Prostate gland (tissue), 2 donors: ENCODE results near the gene CYP1A2. TPM values are rescaled to one million over a fixed set of nuclear protein-coding genes. Genes with fewer than 3 reads are reported as not detected.

Experiments used
- DNase-seq: peaks from one replicate; pipeline ENCODE4 v3.0.0-alpha.2; 2019; ENCODE audit warnings: low spot score
- H3K27ac ChIP-seq, 2 donors: fragments of 200-600 bp; sonication (generic); 2 replicates each; pipeline ENCODE4 v1.5.1; 2017 to 2019
- H3K27me3 ChIP-seq: fragments of 200-600 bp; sonication (generic); replicated peaks from 2 replicates; pipeline ENCODE4 v1.5.1; 2019; ENCODE audit not compliant: insufficient read depth
- H3K36me3 ChIP-seq, 2 donors: fragments of 200-600 bp; sonication (generic); 1 replicate in 1 of 2; 2 replicates in 1 of 2; pipeline versions ENCODE4 v1.5.1 to v1.8.1; 2017 to 2019
- H3K4me1 ChIP-seq: fragments of 200-600 bp; sonication (generic); replicated peaks from 2 replicates; pipeline ENCODE4 v1.5.1; 2019
- H3K4me3 ChIP-seq, 2 donors: fragments of 200-600 bp; sonication (generic); 2 replicates each; pipeline ENCODE4 v1.5.1; 2017 to 2019
- H3K9me3 ChIP-seq: fragments of 200-600 bp; sonication (generic); 2 replicates; pipeline ENCODE4 v1.5.1; 2017
- POLR2A ChIP-seq: fragments of 450-650 bp; IDR thresholded peaks from one replicate; pipeline ENCODE4 v1.6.1; 2016; ENCODE audit warnings: antibody characterized with exemption, mild to moderate bottlenecking
- POLR2AphosphoS5 ChIP-seq: sonication (generic); formaldehyde crosslinking; IDR thresholded peaks from one replicate; pipeline ENCODE4 v1.6.1; 2017; ENCODE audit warnings: antibody characterized with exemption
- WGBS: methylation state at CpG from one replicate; pipeline ENCODE4 v1.1.5; 2018; 5-methylcytosine and 5-hydroxymethylcytosine counted together
- intact Hi-C: fragments of 100-400 bp; cut with DNase I; formaldehyde crosslinking; loops from one replicate; pipeline ENCODE4 v1.14.2; 2022
- total RNA-seq, 2 donors: library from RNA; depleted of rRNA; stranded (reverse); fragments of >200 nt; gene quantifications; one replicate each; pipeline ENCODE4 v1.1.0, GENCODE V29; 2016
- TF ChIP-seq, protein P1 (sequence below), 4 experiments: fragments of 200-600 bp in 2 of 4; fragments of 450-650 bp in 2 of 4; sonication (generic) in 2 of 4; IDR thresholded peaks; 1 replicate in 3 of 4; 2 replicates in 1 of 4; pipeline ENCODE4 v1.5.1; 2016 to 2019; ENCODE audit warnings: antibody characterized with exemption in 4 of 4, mild to moderate bottlenecking in 2 of 4, moderate library complexity in 2 of 4

CYP1A2 gene
- total RNA-seq, 2 donors from 2014 or later: 0.46 TPM; not detected in 1

DNA sequence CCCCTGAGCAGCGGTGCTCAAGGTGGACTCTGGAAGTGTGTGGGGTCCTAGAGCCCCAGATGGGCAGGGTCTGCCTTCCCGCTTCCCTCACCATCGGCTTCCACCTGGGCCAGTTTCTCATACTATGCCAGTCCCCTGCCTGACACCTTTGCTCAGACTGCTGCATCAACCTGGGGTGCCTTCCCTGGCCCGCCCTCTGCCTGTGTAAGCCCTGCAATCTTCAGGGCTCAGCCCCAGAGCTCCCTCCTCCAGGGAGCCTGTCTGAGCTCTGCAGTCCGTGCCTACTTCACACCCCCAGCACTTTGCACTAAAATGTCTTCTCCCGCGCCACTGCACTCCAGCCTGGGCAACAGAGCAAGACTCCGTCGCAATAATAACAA is 46.3 kb downstream of the CYP1A2 start:
- TF ChIP-seq POLR2A (no peak), POLR2AphosphoS5 (no peak)
- TF ChIP-seq, protein P1, sequence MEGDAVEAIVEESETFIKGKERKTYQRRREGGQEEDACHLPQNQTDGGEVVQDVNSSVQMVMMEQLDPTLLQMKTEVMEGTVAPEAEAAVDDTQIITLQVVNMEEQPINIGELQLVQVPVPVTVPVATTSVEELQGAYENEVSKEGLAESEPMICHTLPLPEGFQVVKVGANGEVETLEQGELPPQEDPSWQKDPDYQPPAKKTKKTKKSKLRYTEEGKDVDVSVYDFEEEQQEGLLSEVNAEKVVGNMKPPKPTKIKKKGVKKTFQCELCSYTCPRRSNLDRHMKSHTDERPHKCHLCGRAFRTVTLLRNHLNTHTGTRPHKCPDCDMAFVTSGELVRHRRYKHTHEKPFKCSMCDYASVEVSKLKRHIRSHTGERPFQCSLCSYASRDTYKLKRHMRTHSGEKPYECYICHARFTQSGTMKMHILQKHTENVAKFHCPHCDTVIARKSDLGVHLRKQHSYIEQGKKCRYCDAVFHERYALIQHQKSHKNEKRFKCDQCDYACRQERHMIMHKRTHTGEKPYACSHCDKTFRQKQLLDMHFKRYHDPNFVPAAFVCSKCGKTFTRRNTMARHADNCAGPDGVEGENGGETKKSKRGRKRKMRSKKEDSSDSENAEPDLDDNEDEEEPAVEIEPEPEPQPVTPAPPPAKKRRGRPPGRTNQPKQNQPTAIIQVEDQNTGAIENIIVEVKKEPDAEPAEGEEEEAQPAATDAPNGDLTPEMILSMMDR (IDR thresholded peaks at IDR 0.05): no peak
- Histone ChIP-seq H3K4me3 (no peak overlapping the region), H3K36me3 (no peaks in the 10 kb centered on the region), H3K27ac (no peak overlapping the region), H3K9me3 (no peaks in the 10 kb centered on the region), H3K27me3 (no peaks in the 10 kb centered on the region), H3K4me1 (peaks cover 19% of the 10 kb centered on the region)
- intact Hi-C loops: no loop called here
- WGBS: 97% methylated on average over 9 of the region's 9 CpGs
- no peak for DNase-seq

DNA sequence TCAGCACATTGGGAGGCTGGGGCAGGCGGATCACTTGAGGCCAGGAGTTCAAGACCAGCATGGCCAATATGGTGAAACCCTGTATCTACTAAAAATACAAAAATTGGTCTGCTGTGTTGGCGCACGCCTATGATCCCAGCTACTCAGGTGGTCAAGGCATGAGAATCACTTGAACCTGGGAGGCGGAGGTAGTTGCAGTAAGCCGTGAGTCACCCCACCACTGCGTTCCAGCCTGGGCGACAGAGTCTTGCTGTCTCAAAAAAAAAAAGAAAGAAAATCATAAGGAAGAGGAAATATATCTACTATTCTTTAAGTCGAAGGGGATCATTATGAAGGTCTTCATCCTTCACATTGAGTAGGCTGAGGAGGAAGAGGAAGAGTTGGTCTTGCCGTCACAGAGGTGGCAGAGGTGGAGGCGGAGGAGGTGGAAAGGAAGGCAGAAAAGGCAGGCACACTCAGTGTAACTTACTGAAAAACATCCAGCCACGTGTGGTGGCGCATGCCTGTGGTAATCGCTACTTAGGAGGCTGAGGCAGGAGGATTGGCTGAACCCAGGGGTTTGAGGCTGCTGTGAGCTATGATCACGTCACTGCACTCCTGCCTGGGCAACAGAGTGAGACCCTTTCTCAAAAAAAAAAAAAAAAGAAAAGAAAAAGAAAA is 47.5 kb downstream of the CYP1A2 start:
- TF ChIP-seq, protein P1 (IDR thresholded peaks at IDR 0.05): no peak
- TF ChIP-seq POLR2A (no peak), POLR2AphosphoS5 (no peak)

DNA sequence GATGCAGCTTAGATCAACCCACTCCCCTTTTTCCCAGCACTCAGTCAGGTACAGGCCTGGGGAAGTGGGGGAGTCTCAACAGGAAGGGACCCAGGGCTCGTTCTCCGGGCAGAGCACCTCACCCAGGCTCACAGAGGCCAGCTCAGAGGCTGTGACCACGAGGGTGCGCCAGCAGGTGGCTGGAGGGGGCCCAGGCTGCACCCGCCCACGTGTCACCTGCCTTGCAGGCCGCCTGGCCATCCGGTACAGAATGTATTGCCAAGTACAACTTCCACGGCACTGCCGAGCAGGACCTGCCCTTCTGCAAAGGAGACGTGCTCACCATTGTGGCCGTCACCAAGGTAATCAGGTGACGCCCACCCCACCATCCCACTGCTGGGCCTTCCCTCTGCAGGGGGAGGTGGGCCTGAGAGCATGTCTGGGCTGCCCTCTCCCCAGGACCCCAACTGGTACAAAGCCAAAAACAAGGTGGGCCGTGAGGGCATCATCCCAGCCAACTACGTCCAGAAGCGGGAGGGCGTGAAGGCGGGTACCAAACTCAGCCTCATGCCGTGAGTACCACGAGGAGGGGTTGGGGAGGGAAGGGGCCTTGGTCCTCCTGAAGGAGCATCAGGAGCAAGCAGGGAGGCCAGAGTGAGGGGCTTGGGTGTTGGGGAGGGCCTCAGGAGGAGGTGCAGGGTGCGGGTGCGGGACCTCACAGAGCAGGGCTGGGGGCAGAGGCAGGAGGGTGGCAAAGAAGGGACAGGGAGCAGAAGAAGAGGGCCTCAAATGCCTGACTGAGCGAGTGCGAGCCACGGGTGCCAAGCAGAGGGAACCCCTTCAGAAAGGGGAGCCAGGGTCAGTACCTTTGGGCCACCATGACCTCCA is 50.0 kb downstream of the CYP1A2 start:
- no peaks in the 10 kb centered on the region for H3K27me3 ChIP-seq
- peak overlapping the region; percentile 77 to 83 for H3K27ac ChIP-seq
- WGBS: 75% methylated on average over 22 of the region's 25 CpGs
- H3K36me3 ChIP-seq: peaks cover 4 to 8% of the 10 kb centered on the region in 2 donors
- peak; percentile 83 for DNase-seq
- no peak overlapping the region for H3K4me3 ChIP-seq
- H3K4me1 ChIP-seq: peaks cover 19% of the 10 kb centered on the region
- TF ChIP-seq POLR2AphosphoS5 (peak; percentile 89), POLR2A (no peak)
- TF ChIP-seq, protein P1 (IDR thresholded peaks at IDR 0.05): peak; percentile 23 to 77 (median 47)
- H3K9me3 ChIP-seq: no peaks in the 10 kb centered on the region
- intact Hi-C loops: no loop called here

More for the DNA sequence above, 47.5 kb downstream of the CYP1A2 start:
- intact Hi-C loops: no loop called here
- Histone ChIP-seq H3K27ac (no peak overlapping the region), H3K27me3 (no peaks in the 10 kb centered on the region), H3K9me3 (no peaks in the 10 kb centered on the region), H3K4me3 (no peak overlapping the region), H3K4me1 (peaks cover 19% of the 10 kb centered on the region), H3K36me3 (peaks cover 0 to 7% of the 10 kb centered on the region in 2 donors)
- WGBS: 89% methylated on average over 14 of the region's 14 CpGs
- no peak for DNase-seq

DNA sequence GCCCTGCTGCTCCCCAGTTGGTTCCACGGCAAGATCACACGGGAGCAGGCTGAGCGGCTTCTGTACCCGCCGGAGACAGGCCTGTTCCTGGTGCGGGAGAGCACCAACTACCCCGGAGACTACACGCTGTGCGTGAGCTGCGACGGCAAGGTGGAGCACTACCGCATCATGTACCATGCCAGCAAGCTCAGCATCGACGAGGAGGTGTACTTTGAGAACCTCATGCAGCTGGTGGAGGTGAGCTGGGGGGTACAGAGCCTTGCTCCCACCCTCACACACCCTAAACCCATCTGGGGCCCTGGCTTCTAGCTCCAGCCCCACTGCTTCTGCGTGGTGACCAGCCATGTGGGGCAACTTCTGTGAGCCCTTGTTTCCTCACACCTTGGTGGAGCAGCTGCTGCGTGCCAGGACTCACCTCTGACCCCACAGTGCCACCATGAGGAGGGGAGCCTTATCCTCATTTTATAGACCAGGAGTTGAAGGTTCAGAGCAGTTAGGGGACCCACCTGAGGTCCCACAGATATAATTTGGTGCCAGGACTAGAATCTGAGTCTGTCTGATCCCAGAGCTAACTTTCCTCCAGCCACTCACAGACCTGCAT is 50.7 kb downstream of the CYP1A2 start:
- no peaks in the 10 kb centered on the region for H3K9me3 ChIP-seq
- no peak overlapping the region for H3K4me3 ChIP-seq
- peaks cover 4 to 8% of the 10 kb centered on the region in 2 donors for H3K36me3 ChIP-seq
- peaks cover 19% of the 10 kb centered on the region for H3K4me1 ChIP-seq
- no peaks in the 10 kb centered on the region for H3K27me3 ChIP-seq
- TF ChIP-seq POLR2AphosphoS5 (no peak), POLR2A (no peak)
- peak overlapping the region; percentile 77 to 83 for H3K27ac ChIP-seq
- no peak for DNase-seq
- intact Hi-C loops: no loop called here
- WGBS: 83% methylated on average over 16 of the region's 16 CpGs

DNA sequence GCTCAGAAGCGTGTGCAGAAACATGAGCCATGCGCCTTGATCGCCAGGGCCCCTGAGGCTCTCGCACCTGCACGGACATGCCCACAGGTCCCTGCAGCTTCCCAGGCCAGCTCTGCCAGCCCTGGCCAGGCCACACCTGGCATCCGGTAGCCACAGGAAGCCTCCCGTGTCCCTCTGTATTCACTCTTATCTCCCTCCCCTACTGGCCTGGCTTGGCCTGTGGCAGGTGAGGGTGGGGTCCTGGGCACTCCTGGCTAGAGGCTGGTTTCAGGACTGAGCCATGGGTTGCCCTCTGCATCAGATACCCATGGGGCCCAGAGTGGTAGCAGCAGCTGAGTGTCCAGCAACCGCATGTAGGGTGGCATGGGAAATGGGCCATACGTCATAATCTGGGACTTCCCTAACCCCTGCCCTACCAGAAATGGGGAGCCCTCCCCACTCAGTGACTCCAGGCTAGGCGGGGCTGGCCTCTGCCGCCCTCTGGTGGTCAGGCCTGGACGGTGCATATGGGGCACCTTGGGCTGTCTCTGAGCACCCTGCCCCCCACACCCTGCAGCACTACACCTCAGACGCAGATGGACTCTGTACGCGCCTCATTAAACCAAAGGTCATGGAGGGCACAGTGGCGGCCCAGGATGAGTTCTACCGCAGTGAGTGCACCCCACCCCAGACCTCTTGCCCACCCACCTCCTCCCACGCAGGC is 51.4 kb downstream of the CYP1A2 start:
- WGBS: 34% methylated on average over 18 of the region's 18 CpGs
- peaks cover 19% of the 10 kb centered on the region for H3K4me1 ChIP-seq
- peaks cover 4 to 8% of the 10 kb centered on the region in 2 donors for H3K36me3 ChIP-seq
- DNase-seq: peak; percentile 69
- peak overlapping the region; percentile 77 to 83 for H3K27ac ChIP-seq
- no peak overlapping the region for H3K4me3 ChIP-seq
- H3K9me3 ChIP-seq: no peaks in the 10 kb centered on the region
- H3K27me3 ChIP-seq: no peaks in the 10 kb centered on the region
- intact Hi-C loops: no loop called here
- TF ChIP-seq, protein P1 (IDR thresholded peaks at IDR 0.05): peak; percentile 94 to 99 (median 96)
- no peak for TF ChIP-seq POLR2A
- peak; percentile 46 for TF ChIP-seq POLR2AphosphoS5
